GM12892 (cell line): ENCODE data around the gene CAPZB.

ENCODE experiments used
- POLR2A ChIP-seq: IDR thresholded peaks from 2 replicates; pipeline ENCODE4 v1.6.1; 2011; ENCODE audit warnings: low read depth, low read length, control low read depth
- POLR2AphosphoS5 ChIP-seq: IDR thresholded peaks from 2 replicates; pipeline ENCODE4 v1.6.1; 2011; ENCODE audit warnings: low read depth, low read length, control low read depth
- TAF1 ChIP-seq: IDR thresholded peaks from 2 replicates; pipeline ENCODE4 v1.6.1; 2011; ENCODE audit warnings: low read depth, mild to moderate bottlenecking, control low read depth, low read length, borderline replicate concordance

- TF ChIP-seq POLR2A (no peak), TAF1 (no peak), POLR2AphosphoS5 (no peak)
These were observed 77.7 kb downstream of the CAPZB start for GRCh38 chr1:19407494-19408096.
